Measurements from ENCODE around the gene ADGRG3. TPM values are rescaled to one million over a fixed set of nuclear protein-coding genes. Genes with fewer than 3 reads are reported as not detected.

The ADGRG3 gene
- total RNA-seq, 1 experiment from 2014 or later, result not detected

DNA sequence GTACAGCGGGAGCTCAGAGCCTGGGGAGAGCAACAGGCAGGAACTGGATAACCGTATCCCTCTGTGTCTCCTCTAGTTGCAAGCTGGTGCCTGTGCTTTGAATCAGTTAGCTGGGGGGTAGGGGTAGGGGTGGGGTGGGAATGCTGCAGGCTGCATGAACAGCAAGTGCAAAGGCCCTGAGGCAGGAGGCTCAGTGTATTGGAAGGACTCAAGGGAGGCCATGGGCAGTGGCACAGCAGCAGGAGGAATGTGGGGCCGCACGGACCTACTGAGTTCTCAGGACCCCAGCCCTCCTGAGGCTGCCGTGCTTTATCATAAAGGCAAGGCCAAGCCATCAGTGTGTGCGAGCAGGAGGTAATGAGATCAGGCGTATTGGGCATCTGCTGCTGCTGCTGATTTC lies 70.7 kb downstream of the ADGRG3 start:
- peaks cover 27% of the 10 kb centered on the region for H3K36me3 Mint-ChIP-seq (ENCODE audit: insufficient read depth, unreplicated experiment)
- no peak for DNase-seq
- H3K27ac Mint-ChIP-seq (ENCODE audit: unreplicated experiment), result no peak overlapping the region
- no peak overlapping the region for H3K4me3 Mint-ChIP-seq (ENCODE audit: low read depth, unreplicated experiment)
- TF ChIP-seq, protein P1, sequence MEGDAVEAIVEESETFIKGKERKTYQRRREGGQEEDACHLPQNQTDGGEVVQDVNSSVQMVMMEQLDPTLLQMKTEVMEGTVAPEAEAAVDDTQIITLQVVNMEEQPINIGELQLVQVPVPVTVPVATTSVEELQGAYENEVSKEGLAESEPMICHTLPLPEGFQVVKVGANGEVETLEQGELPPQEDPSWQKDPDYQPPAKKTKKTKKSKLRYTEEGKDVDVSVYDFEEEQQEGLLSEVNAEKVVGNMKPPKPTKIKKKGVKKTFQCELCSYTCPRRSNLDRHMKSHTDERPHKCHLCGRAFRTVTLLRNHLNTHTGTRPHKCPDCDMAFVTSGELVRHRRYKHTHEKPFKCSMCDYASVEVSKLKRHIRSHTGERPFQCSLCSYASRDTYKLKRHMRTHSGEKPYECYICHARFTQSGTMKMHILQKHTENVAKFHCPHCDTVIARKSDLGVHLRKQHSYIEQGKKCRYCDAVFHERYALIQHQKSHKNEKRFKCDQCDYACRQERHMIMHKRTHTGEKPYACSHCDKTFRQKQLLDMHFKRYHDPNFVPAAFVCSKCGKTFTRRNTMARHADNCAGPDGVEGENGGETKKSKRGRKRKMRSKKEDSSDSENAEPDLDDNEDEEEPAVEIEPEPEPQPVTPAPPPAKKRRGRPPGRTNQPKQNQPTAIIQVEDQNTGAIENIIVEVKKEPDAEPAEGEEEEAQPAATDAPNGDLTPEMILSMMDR (IDR thresholded peaks at IDR 0.05; ENCODE audit: unreplicated experiment), result no peak
- H3K4me1 Mint-ChIP-seq (ENCODE audit: low read depth, unreplicated experiment), result peaks cover 13% of the 10 kb centered on the region
- intact Hi-C loops (cut with micrococcal nuclease; ENCODE audit: unreplicated experiment), result loop anchor here (5.0 to 10.0 kb wide), 2 partner anchors 147 to 386 kb away; partner anchors contain the start of gene CFAP20
- no peaks in the 10 kb centered on the region for H3K9me3 Mint-ChIP-seq (ENCODE audit: low read depth, unreplicated experiment)
- CTCF ChIA-PET, result interaction anchor here (0.6 to 1.1 kb wide), 3 partner anchors 17 to 144 kb away, joined by 3 to 7 read pairs (median 4); no protein-coding TSS in a partner anchor
- BruUV-seq (replicated peaks), result no TSS peak
- no peaks in the 10 kb centered on the region for H3K27me3 Mint-ChIP-seq (ENCODE audit: unreplicated experiment)

Other genes with a start within 250 kb of the ADGRG3 start
- gene CIAPIN1, start 220.9 kb upstream of the ADGRG3 start, total RNA-seq (2022), result 76.6 and 77.2 TPM in 2 replicates
- 75.9 and 77.7 TPM in 2 replicates for gene COQ9, start 220.8 kb upstream of the ADGRG3 start, total RNA-seq (2022)
- gene POLR2C, start 205.6 kb upstream of the ADGRG3 start, total RNA-seq (2022), result 69.4 and 80.0 TPM in 2 replicates
- 23.0 and 34.7 TPM in 2 replicates for gene DOK4, start 181.8 kb upstream of the ADGRG3 start, total RNA-seq (2022)
- 6.8 and 7.9 TPM in 2 replicates for gene CCDC102A, start 131.7 kb upstream of the ADGRG3 start, total RNA-seq (2022)
- gene ADGRG5, start 125.7 kb upstream of the ADGRG3 start, total RNA-seq (2022), result 0.85 and 1.5 TPM in 2 replicates
- 269 and 278 TPM in 2 replicates for gene ADGRG1, start 39.7 kb upstream of the ADGRG3 start, total RNA-seq (2022)
- gene DRC7, start 26.5 kb downstream of the ADGRG3 start, total RNA-seq (2022), result not detected in 2 replicates
- gene KATNB1, start 67.5 kb downstream of the ADGRG3 start, total RNA-seq (2022), result 26.3 and 28.6 TPM in 2 replicates
- 64.6 and 68.4 TPM in 2 replicates for gene KIFC3, start 134.2 kb downstream of the ADGRG3 start, total RNA-seq (2022)

All from Calu3 (cell line).